HepG2 (cell line): Measurements from ENCODE around the gene IRF3. TPM values are rescaled to one million over a fixed set of nuclear protein-coding genes. Genes with fewer than 3 reads are reported as not detected.
A peak's percentile ranks its signal among the peaks of the same experiment; 100 is the strongest.

Source experiments
- ARID5B ChIP-seq: IDR thresholded peaks from 2 replicates; pipeline ENCODE4 v1.4.0; 2020; ENCODE audit warnings: mild to moderate bottlenecking, missing genetic modification reagents
- ATF4 ChIP-seq, 2 experiments: fragments of 450-650 bp in 1 of 2; sonication (generic) in 1 of 2; formaldehyde crosslinking; IDR thresholded peaks; 2 replicates each; pipeline versions ENCODE4 v1.5.0 to v1.8.0; 2020 to 2022; ENCODE audit warnings: mild to moderate bottlenecking in 1 of 2, missing genetic modification reagents in 1 of 2
- CBX5 ChIP-seq: sonication (generic); formaldehyde crosslinking; IDR thresholded peaks from 2 replicates; pipeline ENCODE4 v1.4.0; 2020; ENCODE audit warnings: missing genetic modification reagents, borderline replicate concordance
- CENPX ChIP-seq: sonication (generic); formaldehyde crosslinking; IDR thresholded peaks from 2 replicates; pipeline ENCODE4 v1.9.0; 2021; ENCODE audit warnings: mild to moderate bottlenecking, missing genetic modification reagents, moderate library complexity
- ERF ChIP-seq: IDR thresholded peaks from 2 replicates; pipeline ENCODE4 v1.6.1; 2018; ENCODE audit warnings: missing biosample characterization, missing genetic modification reagents
- FOXA3 ChIP-seq: IDR thresholded peaks from 2 replicates; pipeline ENCODE4 v1.6.1; 2016; ENCODE audit warnings: missing genetic modification reagents, missing compliant biosample characterization
- FOXK1 ChIP-seq: sonication (generic); formaldehyde crosslinking; IDR thresholded peaks from 2 replicates; pipeline ENCODE4 v1.4.0; 2020; ENCODE audit warnings: low read depth, missing genetic modification reagents, borderline replicate concordance
- GABPB1 ChIP-seq: IDR thresholded peaks from 2 replicates; pipeline ENCODE4 v1.6.1; 2016; ENCODE audit warnings: mild to moderate bottlenecking, missing genetic modification reagents, moderate library complexity, missing compliant biosample characterization
- IRF9 ChIP-seq: sonication (generic); formaldehyde crosslinking; IDR thresholded peaks from 2 replicates; pipeline ENCODE4 v1.8.0; 2022; ENCODE audit warnings: missing genetic modification reagents, mild to moderate bottlenecking, borderline replicate concordance
- MBD4 ChIP-seq: IDR thresholded peaks from 2 replicates; pipeline ENCODE4 v1.6.1; 2012; ENCODE audit warnings: low read length, inconsistent platforms, borderline replicate concordance
- PPARG ChIP-seq: conservative IDR thresholded peaks from 2 replicates; pipeline ENCODE4 v1.6.1; 2016; ENCODE audit warnings: missing biosample characterization, missing genetic modification reagents
- RBFOX2 ChIP-seq: fragments of 200-400 bp; formaldehyde crosslinking; IDR thresholded peaks from 2 replicates; pipeline ENCODE4 v1.6.1; 2017; ENCODE audit warnings: low read depth, mild to moderate bottlenecking, low read length
- TBL1XR1 ChIP-seq: fragments of 150-350 bp; IDR thresholded peaks from 2 replicates; pipeline ENCODE4 v1.6.1; 2014; ENCODE audit warnings: borderline replicate concordance, low read length; ENCODE audit not compliant: partially characterized antibody
- ZBTB2 ChIP-seq: sonication (generic); formaldehyde crosslinking; IDR thresholded peaks from 2 replicates; pipeline ENCODE4 v1.8.0; 2022; ENCODE audit warnings: low read depth, missing genetic modification reagents
- ZNF317 ChIP-seq: sonication (generic); formaldehyde crosslinking; IDR thresholded peaks from 2 replicates; pipeline ENCODE4 v1.5.0; 2020; ENCODE audit warnings: mild to moderate bottlenecking, missing genetic modification reagents
- ZSCAN22 ChIP-seq: sonication (generic); formaldehyde crosslinking; IDR thresholded peaks from 2 replicates; pipeline ENCODE4 v1.4.0; 2020; ENCODE audit warnings: mild to moderate bottlenecking, missing genetic modification reagents
- polyA plus RNA-seq, 8 experiments: library from polyadenylated mRNA; depleted of rRNA in 3 of 8; stranded (reverse) in 7 of 8; unstranded in 1 of 8; fragments of >200 nt; fragmentation: Illumina TruSeq in 4 of 8; extraction: Trizol in 4 of 8; gene quantifications; 2 replicates each; pipeline versions ENCODE4 v1.2.1 to v1.2.3, GENCODE V29; 2011 to 2016; ENCODE audit warnings: low read depth in 4 of 8, missing spikeins in 1 of 8, mixed read lengths in 1 of 8; ENCODE audit not compliant: insufficient read depth in 1 of 8
- total RNA-seq, 5 experiments: library from RNA; depleted of rRNA; stranded (reverse); fragments of >200 nt; fragmentation: Illumina TruSeq; extraction: Trizol; gene quantifications; 2 replicates each; pipeline ENCODE4 v1.2.3, GENCODE V29; 2016; ENCODE audit warnings: low read depth in 1 of 5
- TF ChIP-seq, protein P1 (sequence below): sonication (generic); IDR thresholded peaks from 2 replicates; pipeline ENCODE4 v1.6.1; 2016; ENCODE audit warnings: low read depth, borderline replicate concordance
- TF ChIP-seq, protein P2 (sequence below): IDR thresholded peaks from 2 replicates; pipeline ENCODE4 v1.6.1; 2016; ENCODE audit warnings: missing compliant biosample characterization, missing genetic modification reagents, borderline replicate concordance

The IRF3 gene
- total and polyA plus RNA-seq, 2 of the 13 experiments (the other 11 are each of a cell fraction or from before 2014, with no cell fraction given): 61.9 to 65.5 TPM

GRCh38 chr19:49672131-49672919 lies 6.7 kb upstream of the IRF3 start (continued):
- TF ChIP-seq CBX5 (CRISPR knock-in tag) (no peak; the same call in 1 of the 2 replicates), ZNF317 (CRISPR knock-in tag) (peak; percentile 67; the same call in 1 of the 2 replicates), PPARG (CRISPR knock-in tag) (0 out of 2 replicates have a peak, but pooled peaks have one; percentile 51), ZSCAN22 (CRISPR knock-in tag) (no peak), FOXK1 (no peak; the same call in 1 of the 2 replicates), CENPX (CRISPR knock-in tag) (no peak), ZBTB2 (CRISPR knock-in tag) (peak; percentile 34; the same call in 1 of the 2 replicates), ARID5B (CRISPR knock-in tag) (peak; percentile 46), MBD4 (no peak), ERF (CRISPR knock-in tag) (peak; percentile 73; the same call in 1 of the 2 replicates), TBL1XR1 (no peak), FOXA3 (CRISPR knock-in tag) (0 out of 2 replicates have a peak, but pooled peaks have one; percentile 25), GABPB1 (peak; percentile 60), IRF9 (CRISPR knock-in tag) (no peak), ATF4 (CRISPR knock-in tag; IDR thresholded peaks at IDR 0.05) (peak in 1 of 2 experiments; percentile 29; a peak in 1 of 4 replicates), RBFOX2 (no peak)
- TF ChIP-seq, protein P1, sequence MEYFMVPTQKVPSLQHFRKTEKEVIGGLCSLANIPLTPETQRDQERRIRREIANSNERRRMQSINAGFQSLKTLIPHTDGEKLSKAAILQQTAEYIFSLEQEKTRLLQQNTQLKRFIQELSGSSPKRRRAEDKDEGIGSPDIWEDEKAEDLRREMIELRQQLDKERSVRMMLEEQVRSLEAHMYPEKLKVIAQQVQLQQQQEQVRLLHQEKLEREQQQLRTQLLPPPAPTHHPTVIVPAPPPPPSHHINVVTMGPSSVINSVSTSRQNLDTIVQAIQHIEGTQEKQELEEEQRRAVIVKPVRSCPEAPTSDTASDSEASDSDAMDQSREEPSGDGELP: peak; percentile 61; the same call in 1 of the 2 replicates
- TF ChIP-seq, protein P2, sequence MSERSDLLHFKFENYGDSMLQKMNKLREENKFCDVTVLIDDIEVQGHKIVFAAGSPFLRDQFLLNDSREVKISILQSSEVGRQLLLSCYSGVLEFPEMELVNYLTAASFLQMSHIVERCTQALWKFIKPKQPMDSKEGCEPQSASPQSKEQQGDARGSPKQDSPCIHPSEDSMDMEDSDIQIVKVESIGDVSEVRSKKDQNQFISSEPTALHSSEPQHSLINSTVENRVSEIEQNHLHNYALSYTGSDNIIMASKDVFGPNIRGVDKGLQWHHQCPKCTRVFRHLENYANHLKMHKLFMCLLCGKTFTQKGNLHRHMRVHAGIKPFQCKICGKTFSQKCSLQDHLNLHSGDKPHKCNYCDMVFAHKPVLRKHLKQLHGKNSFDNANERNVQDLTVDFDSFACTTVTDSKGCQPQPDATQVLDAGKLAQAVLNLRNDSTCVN (CRISPR knock-in tag): 0 out of 2 replicates have a peak, but pooled peaks have one; percentile 73
